GM12865 (cell line): ENCODE results near the gene ETF1.

ENCODE experiments used
- DNase-seq: peaks from one replicate; pipeline ENCODE4 v3.0.0; 2010; ENCODE audit warnings: low read depth
- H3K4me3 ChIP-seq: 2 replicates; pipeline ENCODE4 v1.5.1; 2011; ENCODE audit warnings: mild to moderate bottlenecking, low read depth, low read length, control low read depth
- TF ChIP-seq, protein P1 (sequence below): IDR thresholded peaks from 2 replicates; pipeline ENCODE4 v1.5.1; 2011; ENCODE audit warnings: low read length, control low read depth, low read depth, inconsistent platforms; ENCODE audit not compliant: insufficient read depth; ENCODE audit errors: missing control alignments

ETF1 gene

DNA sequence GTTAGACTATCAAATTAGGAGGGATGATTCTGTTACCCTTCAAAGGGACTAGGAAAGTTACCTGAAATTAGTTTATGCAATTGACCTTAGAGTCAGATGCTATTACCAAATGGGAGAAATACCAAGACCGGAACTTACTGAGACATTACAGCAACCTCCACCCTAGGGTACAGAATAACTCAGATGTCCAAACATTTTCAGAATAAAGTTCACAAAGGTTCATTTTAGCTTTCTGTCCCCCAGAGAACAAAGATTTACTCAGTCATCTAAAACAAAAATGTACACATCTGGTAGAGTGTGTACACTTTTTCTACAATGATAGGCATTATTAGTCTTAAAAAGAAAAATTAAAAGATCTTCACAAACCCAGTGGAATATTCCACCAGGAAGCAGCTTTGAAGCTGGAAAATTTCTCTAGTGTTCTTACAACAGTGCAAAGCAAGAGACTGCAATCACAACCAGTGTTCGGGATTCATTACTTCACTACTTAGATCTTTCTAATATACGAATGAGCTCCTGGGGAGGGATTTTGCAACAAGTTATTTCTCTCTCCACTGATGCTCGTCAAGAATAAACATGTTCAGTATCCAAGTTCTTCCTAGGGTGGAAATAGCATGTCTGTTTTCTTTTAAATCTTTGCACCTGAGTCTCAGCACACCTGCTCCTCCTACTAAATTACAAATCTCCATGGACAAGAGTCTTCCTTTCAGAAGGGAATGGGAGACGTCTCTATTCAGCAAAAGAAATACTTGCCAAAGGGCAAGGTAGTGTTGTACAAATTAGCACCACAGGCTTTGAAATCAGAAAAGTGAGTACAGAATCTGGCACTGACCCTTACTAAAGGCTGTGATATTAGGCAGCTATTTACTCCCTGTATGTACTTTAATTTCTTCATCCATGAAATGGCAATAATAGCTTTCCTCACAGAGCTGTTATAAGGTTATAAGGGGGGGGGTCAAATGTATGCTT lies 8.8 kb downstream of the ETF1 start:
- no peak overlapping the region for H3K4me3 ChIP-seq
- no peak for DNase-seq
- TF ChIP-seq, protein P1, sequence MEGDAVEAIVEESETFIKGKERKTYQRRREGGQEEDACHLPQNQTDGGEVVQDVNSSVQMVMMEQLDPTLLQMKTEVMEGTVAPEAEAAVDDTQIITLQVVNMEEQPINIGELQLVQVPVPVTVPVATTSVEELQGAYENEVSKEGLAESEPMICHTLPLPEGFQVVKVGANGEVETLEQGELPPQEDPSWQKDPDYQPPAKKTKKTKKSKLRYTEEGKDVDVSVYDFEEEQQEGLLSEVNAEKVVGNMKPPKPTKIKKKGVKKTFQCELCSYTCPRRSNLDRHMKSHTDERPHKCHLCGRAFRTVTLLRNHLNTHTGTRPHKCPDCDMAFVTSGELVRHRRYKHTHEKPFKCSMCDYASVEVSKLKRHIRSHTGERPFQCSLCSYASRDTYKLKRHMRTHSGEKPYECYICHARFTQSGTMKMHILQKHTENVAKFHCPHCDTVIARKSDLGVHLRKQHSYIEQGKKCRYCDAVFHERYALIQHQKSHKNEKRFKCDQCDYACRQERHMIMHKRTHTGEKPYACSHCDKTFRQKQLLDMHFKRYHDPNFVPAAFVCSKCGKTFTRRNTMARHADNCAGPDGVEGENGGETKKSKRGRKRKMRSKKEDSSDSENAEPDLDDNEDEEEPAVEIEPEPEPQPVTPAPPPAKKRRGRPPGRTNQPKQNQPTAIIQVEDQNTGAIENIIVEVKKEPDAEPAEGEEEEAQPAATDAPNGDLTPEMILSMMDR = no peak

DNA sequence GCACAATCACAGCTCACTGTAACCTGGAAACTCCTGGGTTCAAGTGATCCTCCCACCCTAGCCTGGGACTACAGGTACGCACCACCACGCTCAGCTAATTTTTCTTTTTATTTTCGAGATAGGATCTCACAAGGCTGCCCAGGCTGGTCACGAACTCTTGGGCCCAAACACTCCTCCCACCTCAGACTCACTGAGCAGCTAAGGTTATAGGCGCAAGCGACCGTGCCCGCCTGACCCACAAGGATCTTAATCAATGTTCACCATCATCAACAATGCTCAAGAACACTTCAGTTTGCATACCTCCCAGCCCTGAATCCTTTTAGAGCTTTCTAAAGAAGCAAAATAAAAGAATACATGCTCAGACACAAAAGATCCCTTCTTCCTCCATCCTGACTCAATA lies 13.2 kb downstream of the ETF1 start:
- H3K4me3 ChIP-seq = no peak overlapping the region
- TF ChIP-seq, protein P1 = no peak
- no peak for DNase-seq

DNA sequence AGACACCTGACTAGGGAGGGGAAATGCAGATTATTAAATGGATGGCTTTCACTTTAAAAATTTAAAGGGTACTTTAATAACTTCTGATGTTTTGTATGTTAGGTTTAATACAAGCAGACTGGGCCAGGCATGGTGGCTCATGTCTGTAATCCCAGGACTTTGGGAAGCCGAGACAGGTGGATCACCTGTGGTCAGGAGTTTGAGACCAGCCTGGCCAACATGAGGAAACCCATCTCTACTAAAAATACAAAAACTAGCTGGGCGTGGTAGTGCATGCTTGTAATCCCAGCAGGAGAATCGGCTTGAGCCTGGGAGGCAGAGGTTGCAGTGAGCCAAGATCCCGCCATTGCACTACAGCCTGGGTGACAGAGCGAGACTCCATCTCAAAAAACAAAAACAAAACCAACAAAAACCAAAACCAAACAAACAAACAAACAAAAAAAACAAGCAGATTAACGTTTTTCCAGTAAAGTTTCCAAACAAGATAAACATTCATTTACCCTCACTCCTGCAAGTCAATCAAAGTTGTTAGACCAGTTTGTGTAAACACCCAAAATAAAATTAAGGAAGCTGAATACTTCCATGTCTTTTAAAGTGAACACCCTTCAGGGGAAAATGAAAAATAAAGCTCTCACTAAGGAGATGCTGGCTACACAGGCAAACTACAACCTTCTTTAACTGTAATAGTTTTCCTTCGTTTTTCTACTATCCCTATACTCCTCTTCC lies 14.1 kb downstream of the ETF1 start:
- no peak for DNase-seq
- H3K4me3 ChIP-seq = no peak overlapping the region
- TF ChIP-seq, protein P1 = no peak

DNA sequence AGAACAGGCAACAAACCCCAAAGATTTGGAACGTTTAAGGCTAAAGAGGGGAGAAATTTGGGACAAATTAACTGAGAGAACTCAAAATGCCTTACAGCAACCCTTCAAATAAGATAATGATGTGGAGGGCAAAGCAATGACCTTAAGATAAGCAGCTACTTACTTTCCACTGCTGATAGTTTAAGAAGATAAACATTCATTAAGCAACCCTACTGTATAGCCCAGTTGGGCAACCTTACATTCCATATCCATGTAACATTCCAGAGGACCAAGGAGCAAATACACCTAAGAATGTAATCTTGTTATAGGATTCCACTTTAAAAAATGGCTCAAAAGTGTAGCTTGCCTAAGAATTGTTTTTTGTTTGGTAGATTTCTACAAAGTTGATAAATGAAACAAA lies 14.8 kb downstream of the ETF1 start:
- no peak overlapping the region for H3K4me3 ChIP-seq
- no peak for DNase-seq
- TF ChIP-seq, protein P1 = no peak

DNA sequence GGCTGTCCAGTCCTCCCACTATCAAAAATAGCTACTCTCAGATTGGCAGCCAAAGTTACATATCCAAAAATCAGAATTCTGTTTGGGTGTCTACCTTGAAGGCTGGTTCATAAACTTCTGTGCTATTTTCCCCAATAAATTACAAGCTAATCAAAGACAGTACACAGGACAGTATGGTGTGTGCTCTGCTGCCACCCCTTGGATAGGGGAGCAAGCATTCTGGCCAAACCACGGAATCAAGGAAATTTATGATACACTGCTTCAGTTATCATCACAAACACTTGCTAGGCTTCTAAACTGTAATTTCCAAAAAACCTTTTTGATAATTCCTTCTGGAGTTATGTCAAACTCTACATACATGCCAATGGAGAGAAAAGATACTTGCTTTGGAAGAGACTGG lies 15.9 kb downstream of the ETF1 start:
- no peak overlapping the region for H3K4me3 ChIP-seq
- no peak for DNase-seq
- TF ChIP-seq, protein P1 = no peak

DNA sequence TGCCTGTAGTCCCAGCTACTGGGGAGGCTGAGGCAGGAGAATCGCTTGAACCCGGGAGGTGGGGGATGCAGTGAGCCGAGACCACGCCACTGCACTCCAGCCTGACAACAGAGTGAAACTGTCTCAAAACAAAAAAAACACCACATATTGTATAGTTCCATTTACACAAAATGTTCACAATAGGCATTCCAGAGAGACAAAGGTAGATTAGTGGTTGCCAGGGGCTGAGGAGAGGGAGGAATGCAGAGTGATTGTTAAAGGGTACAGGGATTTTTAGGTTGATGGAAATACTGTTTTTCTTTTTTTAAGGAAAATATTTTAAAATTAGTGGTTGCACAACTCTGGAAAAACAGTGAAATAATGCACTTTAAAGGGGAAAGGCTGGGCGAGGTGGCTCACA lies 19.6 kb downstream of the ETF1 start:
- TF ChIP-seq, protein P1 = no peak
- no peak overlapping the region for H3K4me3 ChIP-seq
- no peak for DNase-seq
